GM12878 (cell line): Measurements from ENCODE around the gene CDH16. TPM values are rescaled to one million over a fixed set of nuclear protein-coding genes. Genes with fewer than 3 reads are reported as not detected.

Experiments
- ATAC-seq: fragments of 200-7000 bp; cut with Tn5 transposase; 3 replicates; pipeline ENCODE4 v1.9.1; 2020; ENCODE audit warnings: mild to moderate bottlenecking, moderate library complexity
- BruUV-seq: library from RNA; stranded (reverse); fragments of 400-500 nt; replicated peaks from 2 replicates; lab custom pipeline; 2021; lab: Mats Ljungman, UMichigan
- CTCF ChIA-PET: fragments of 300-600 bp; sonication (Branson Sonifier 250); formaldehyde crosslinking; extraction: SDS; loops from one replicate; lab custom pipeline; 2021; ENCODE audit warnings: inconsistent platforms; lab: Yijun Ruan, JAX
- POLR2A ChIA-PET: fragments of 350-600 bp; formaldehyde crosslinking; extraction: SDS; loops from one replicate; lab custom pipeline; 2021; ENCODE audit warnings: inconsistent platforms; lab: Charles Lee
- RAD21 ChIA-PET: fragments of 300-600 bp; sonication (Branson Sonifier 250); formaldehyde crosslinking; loops from one replicate; lab custom pipeline; 2023; ENCODE audit warnings: antibody characterized with exemption; ENCODE audit not compliant: unreplicated experiment; lab: Charles Lee
- SMC1A ChIA-PET: fragments of 300-600 bp; sonication (Branson Sonifier 250); formaldehyde crosslinking; loops from one replicate; lab custom pipeline; 2023; ENCODE audit not compliant: unreplicated experiment, uncharacterized antibody; lab: Charles Lee
- DNase-seq: peaks from one replicate; pipeline ENCODE4 v3.0.0-alpha.2; 2011; ENCODE audit warnings: low read depth, low spot score
- FAIRE-seq: peaks from 3 replicates; lab custom pipeline; 2011; peaks lifted over from hg19 to GRCh38; lab: Jason Lieb, UNC
- H2AFZ ChIP-seq: 2 replicates; pipeline ENCODE4 v1.6.0; 2011; ENCODE audit warnings: low read depth, low read length, control low read depth; ENCODE audit not compliant: control insufficient read depth
- H3K27ac ChIP-seq: 2 replicates; pipeline ENCODE4 v1.5.1; 2011; ENCODE audit warnings: control low read depth; ENCODE audit not compliant: control insufficient read depth, insufficient read depth
- H3K27me3 ChIP-seq, 2 experiments: replicated peaks in 1 of 2; 2 replicates each; pipeline versions ENCODE4 v1.6.0 to v1.6.1; 2011; ENCODE audit warnings: low read length in 1 of 2; ENCODE audit not compliant: control insufficient read depth in 2 of 2, insufficient read depth in 2 of 2
- H3K36me3 ChIP-seq, 2 experiments: 2 replicates each; pipeline ENCODE4 v1.5.1; 2011; ENCODE audit warnings: low read length in 1 of 2; ENCODE audit not compliant: control insufficient read depth in 2 of 2, insufficient read depth in 2 of 2
- H3K4me1 ChIP-seq: 2 replicates; pipeline ENCODE4 v1.6.1; 2011; ENCODE audit warnings: mild to moderate bottlenecking, low read length, moderate library complexity, mixed read lengths; ENCODE audit not compliant: control insufficient read depth, insufficient read depth
- H3K4me2 ChIP-seq: 2 replicates; pipeline ENCODE4 v1.6.0; 2011; ENCODE audit warnings: control low read depth; ENCODE audit not compliant: control insufficient read depth, insufficient read depth
- H3K4me3 ChIP-seq: fragments of 200-600 bp; sonication (generic); 2 replicates; pipeline ENCODE4 v1.5.1; 2016
- H3K79me2 ChIP-seq: 2 replicates; pipeline ENCODE4 v1.6.0; 2011; ENCODE audit warnings: low read length; ENCODE audit not compliant: control insufficient read depth, insufficient read depth
- H3K9ac ChIP-seq: 2 replicates; pipeline ENCODE4 v1.8.0; 2011; ENCODE audit warnings: low read length, control low read depth, mixed read lengths; ENCODE audit not compliant: control insufficient read depth, insufficient read depth
- H3K9me3 ChIP-seq: replicated peaks from 3 replicates; pipeline ENCODE4 v1.5.1; 2011; ENCODE audit warnings: mild to moderate bottlenecking, low read length; ENCODE audit not compliant: control insufficient read depth, insufficient read depth
- H4K20me1 ChIP-seq: 2 replicates; pipeline ENCODE4 v1.6.0; 2011; ENCODE audit not compliant: control insufficient read depth, insufficient read depth
- BHLHE40 ChIP-seq, 2 experiments: fragments of 450-650 bp in 1 of 2; IDR thresholded peaks; 2 replicates each; pipeline ENCODE4 v1.6.1; 2011 to 2017; ENCODE audit warnings: low read depth in 2 of 2, borderline replicate concordance in 1 of 2, improper control_type of control experiment in 1 of 2, low read length in 1 of 2, mild to moderate bottlenecking in 1 of 2
- CBFB ChIP-seq: IDR thresholded peaks from 2 replicates; pipeline ENCODE4 v1.6.1; 2016; ENCODE audit warnings: antibody characterized with exemption, low read depth
- WRNIP1 ChIP-seq: IDR thresholded peaks from 2 replicates; pipeline ENCODE4 v1.6.1; 2011; ENCODE audit warnings: low read depth, low read length, improper control_type of control experiment, borderline replicate concordance
- ZNF207 ChIP-seq: fragments of 450-650 bp; IDR thresholded peaks from 2 replicates; pipeline ENCODE4 v1.6.1; 2014; ENCODE audit warnings: antibody characterized with exemption, mild to moderate bottlenecking, borderline replicate concordance
- WGBS: methylation state at CpG from one replicate; pipeline ENCODE4 v1.1.6; 2016; ENCODE audit warnings: low lambda C conversion rate; ENCODE audit not compliant: insufficient replicate concordance, insufficient coverage; ENCODE audit errors: missing lambda C conversion rate; 5-methylcytosine and 5-hydroxymethylcytosine counted together
- in situ Hi-C: fragments of 300-500 bp; cut with MboI; formaldehyde crosslinking; loops from 9 replicates; pipeline ENCODE4 v1.14.3; 2018; ENCODE audit warnings: mixed read lengths
- intact Hi-C: fragments of 100-400 bp; cut with micrococcal nuclease; formaldehyde crosslinking; loops from one replicate; pipeline ENCODE4 v1.14.2; 2022; ENCODE audit not compliant: unreplicated experiment
- polyA plus RNA-seq, 11 experiments: library from polyadenylated mRNA; depleted of rRNA in 4 of 11; unstranded in 6 of 11; stranded (reverse) in 5 of 11; fragments of >200 nt; fragmentation: Nextera tagmentation in 4 of 11; fragmentation: Illumina TruSeq in 1 of 11; extraction: Ambion mirVana in 4 of 11; extraction: Trizol in 1 of 11; gene quantifications; 1 replicate in 1 of 11; 2 replicates in 10 of 11; pipeline versions ENCODE4 v1.2.1 to v1.2.3, GENCODE V29; 2011 to 2016; ENCODE audit warnings: inconsistent platforms in 2 of 11, missing spikeins in 2 of 11, low read depth in 1 of 11
- total RNA-seq, 4 experiments: library from RNA; depleted of rRNA in 3 of 4; stranded (reverse); fragments of >200 nt in 3 of 4; fragmentation: Illumina TruSeq in 1 of 4; extraction: Trizol in 1 of 4; gene quantifications; 2 replicates each; pipeline versions ENCODE4 v1.2.1 to v1.2.3, GENCODE V29; 2013 to 2021
- TF ChIP-seq, protein P1 (sequence below): fragments of 450-650 bp; IDR thresholded peaks from 2 replicates; pipeline ENCODE4 v1.6.1; 2016; ENCODE audit warnings: mild to moderate bottlenecking, moderate library complexity, borderline replicate concordance

The CDH16 gene
- total and polyA plus RNA-seq, 10 of the 15 experiments (the other 5 are each of a cell fraction or from before 2014, with no cell fraction given) = 0.05 TPM; not detected in 9

DNA sequence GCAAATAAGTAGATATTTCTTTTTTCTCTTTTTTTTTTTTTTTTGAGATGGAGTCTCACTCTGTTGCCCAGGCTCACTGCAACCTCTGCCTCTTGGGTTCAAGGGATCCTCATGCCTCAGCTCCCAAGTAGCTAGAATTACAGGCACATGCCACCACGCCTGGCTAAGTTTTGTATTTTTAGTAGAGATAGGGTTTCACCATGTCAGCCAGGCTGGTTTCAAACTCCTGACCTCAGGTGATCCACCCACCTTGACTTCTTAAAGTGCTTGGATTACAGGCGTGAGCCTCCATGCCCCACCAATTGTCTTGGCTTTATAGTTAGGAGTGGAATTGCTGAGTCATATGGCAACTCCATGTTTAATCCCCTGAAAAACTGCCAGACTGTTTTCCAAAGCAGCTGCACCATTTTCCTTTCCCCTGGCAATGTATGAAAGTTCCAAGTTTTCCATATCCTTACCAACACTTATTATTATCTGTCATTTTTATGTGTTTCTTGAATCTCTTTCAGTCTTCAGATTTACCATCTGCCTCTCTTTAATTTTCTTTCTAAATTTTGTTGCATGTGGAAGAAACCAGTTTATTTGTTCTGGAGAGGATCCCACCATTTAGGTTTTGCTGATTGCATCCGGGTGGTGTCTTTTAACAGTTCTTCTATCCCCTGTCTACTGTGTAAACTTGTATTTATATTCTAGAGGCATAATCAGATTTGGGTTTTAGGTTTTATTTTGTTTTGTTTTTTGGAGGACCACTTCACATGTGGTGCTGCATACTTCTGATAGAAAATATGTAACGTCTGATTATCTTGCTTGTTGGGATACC lies 32.5 kb upstream of the CDH16 start:
- TF ChIP-seq BHLHE40 (IDR thresholded peaks at IDR 0.05; ENCODE audit: borderline replicate concordance in 1 of 2, low read depth in 2 of 2, low read length in 1 of 2) = peak in 1 of 2 experiments; percentile 6; a peak in 1 of 4 replicates
- TF ChIP-seq WRNIP1 = no peak
- TF ChIP-seq, protein P1, sequence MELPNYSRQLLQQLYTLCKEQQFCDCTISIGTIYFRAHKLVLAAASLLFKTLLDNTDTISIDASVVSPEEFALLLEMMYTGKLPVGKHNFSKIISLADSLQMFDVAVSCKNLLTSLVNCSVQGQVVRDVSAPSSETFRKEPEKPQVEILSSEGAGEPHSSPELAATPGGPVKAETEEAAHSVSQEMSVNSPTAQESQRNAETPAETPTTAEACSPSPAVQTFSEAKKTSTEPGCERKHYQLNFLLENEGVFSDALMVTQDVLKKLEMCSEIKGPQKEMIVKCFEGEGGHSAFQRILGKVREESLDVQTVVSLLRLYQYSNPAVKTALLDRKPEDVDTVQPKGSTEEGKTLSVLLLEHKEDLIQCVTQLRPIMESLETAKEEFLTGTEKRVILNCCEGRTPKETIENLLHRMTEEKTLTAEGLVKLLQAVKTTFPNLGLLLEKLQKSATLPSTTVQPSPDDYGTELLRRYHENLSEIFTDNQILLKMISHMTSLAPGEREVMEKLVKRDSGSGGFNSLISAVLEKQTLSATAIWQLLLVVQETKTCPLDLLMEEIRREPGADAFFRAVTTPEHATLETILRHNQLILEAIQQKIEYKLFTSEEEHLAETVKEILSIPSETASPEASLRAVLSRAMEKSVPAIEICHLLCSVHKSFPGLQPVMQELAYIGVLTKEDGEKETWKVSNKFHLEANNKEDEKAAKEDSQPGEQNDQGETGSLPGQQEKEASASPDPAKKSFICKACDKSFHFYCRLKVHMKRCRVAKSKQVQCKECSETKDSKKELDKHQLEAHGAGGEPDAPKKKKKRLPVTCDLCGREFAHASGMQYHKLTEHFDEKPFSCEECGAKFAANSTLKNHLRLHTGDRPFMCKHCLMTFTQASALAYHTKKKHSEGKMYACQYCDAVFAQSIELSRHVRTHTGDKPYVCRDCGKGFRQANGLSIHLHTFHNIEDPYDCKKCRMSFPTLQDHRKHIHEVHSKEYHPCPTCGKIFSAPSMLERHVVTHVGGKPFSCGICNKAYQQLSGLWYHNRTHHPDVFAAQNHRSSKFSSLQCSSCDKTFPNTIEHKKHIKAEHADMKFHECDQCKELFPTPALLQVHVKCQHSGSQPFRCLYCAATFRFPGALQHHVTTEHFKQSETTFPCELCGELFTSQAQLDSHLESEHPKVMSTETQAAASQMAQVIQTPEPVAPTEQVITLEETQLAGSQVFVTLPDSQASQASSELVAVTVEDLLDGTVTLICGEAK = no peak
- no peak for TF ChIP-seq CBFB
- no peak for TF ChIP-seq ZNF207
- ATAC-seq (no peak), DNase-seq (no peak), FAIRE-seq (no peak)
- intact Hi-C loops = loop anchor here (10.0 kb wide), 1 partner anchor 64 kb away; no protein-coding TSS in a partner anchor
- Histone ChIP-seq H3K4me3 (no peak overlapping the region), H2AFZ (no peak overlapping the region), H3K4me2 (no peak overlapping the region), H3K27me3 (no peaks in the 10 kb centered on the region), H3K9ac (no peak overlapping the region), H3K79me2 (no peaks in the 10 kb centered on the region), H3K9me3 (no peaks in the 10 kb centered on the region), H4K20me1 (no peaks in the 10 kb centered on the region), H3K36me3 (no peaks in the 10 kb centered on the region), H3K4me1 (peaks cover 19% of the 10 kb centered on the region), H3K27ac (no peak overlapping the region)
- ChIA-PET CTCF (interaction anchor here (0.6 to 1.9 kb wide), 6 partner anchors 10 to 549 kb away, joined by 3 to 5 read pairs (median 4); partner anchors contain the start of gene CES3), SMC1A (interaction anchor here (1.1 kb wide), 1 partner anchor 152 kb away, joined by 4 read pairs; no protein-coding TSS in a partner anchor), RAD21 (interaction anchor here (0.9 to 1.3 kb wide), 5 partner anchors 11 to 530 kb away, joined by 3 to 4 read pairs (median 3); partner anchors contain the start of gene ATP6V0D1), POLR2A (interaction anchor here (0.5 to 0.6 kb wide), 2 partner anchors 77 to 126 kb away, joined by 3 read pairs; no protein-coding TSS in a partner anchor)
- 43% methylated on average over 4 of the region's 4 CpGs for WGBS
- no TSS peak for BruUV-seq
- in situ Hi-C loops = no loop called here
